ENCODE measurements around the gene ARID1B.

DNA sequence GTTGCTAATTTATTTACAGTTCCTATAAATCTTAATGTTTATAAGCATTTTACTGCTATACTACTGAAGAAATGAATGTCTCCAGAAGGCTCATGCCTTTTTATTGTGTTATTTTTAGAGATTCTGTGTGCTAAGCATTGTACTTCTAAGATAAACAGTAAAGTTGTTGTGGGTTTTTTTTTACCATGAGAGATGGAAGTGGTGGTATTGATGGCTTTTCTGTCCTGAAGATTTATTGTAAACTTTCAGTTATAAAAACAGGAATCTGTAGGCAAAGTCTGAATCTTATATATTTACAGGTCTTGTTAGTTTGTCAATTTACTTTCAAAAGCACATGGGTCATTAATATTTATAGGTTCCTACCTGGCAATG is 299.3 kb downstream of the ARID1B start:
- no peak for TF ChIP-seq POLR2AphosphoS5 (IDR thresholded peaks at IDR 0.05; ENCODE audit: low read depth, low read length)
- TF ChIP-seq, protein P1, sequence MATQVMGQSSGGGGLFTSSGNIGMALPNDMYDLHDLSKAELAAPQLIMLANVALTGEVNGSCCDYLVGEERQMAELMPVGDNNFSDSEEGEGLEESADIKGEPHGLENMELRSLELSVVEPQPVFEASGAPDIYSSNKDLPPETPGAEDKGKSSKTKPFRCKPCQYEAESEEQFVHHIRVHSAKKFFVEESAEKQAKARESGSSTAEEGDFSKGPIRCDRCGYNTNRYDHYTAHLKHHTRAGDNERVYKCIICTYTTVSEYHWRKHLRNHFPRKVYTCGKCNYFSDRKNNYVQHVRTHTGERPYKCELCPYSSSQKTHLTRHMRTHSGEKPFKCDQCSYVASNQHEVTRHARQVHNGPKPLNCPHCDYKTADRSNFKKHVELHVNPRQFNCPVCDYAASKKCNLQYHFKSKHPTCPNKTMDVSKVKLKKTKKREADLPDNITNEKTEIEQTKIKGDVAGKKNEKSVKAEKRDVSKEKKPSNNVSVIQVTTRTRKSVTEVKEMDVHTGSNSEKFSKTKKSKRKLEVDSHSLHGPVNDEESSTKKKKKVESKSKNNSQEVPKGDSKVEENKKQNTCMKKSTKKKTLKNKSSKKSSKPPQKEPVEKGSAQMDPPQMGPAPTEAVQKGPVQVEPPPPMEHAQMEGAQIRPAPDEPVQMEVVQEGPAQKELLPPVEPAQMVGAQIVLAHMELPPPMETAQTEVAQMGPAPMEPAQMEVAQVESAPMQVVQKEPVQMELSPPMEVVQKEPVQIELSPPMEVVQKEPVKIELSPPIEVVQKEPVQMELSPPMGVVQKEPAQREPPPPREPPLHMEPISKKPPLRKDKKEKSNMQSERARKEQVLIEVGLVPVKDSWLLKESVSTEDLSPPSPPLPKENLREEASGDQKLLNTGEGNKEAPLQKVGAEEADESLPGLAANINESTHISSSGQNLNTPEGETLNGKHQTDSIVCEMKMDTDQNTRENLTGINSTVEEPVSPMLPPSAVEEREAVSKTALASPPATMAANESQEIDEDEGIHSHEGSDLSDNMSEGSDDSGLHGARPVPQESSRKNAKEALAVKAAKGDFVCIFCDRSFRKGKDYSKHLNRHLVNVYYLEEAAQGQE (IDR thresholded peaks at IDR 0.05; ENCODE audit: insufficient read depth in 1 of 2, low read depth in 2 of 2, low read length in 2 of 2), result no peak
- TF ChIP-seq SIN3A (IDR thresholded peaks at IDR 0.05; ENCODE audit: borderline replicate concordance, insufficient read depth, low read length), result no peak
- TF ChIP-seq TAF1 (IDR thresholded peaks at IDR 0.05; ENCODE audit: borderline replicate concordance, insufficient read depth, low read length), result no peak
- no peak for TF ChIP-seq FOXP2 (optimal IDR thresholded peaks at IDR 0.05; ENCODE audit: borderline replicate concordance, extremely low read depth, extremely low read length, insufficient read depth)
